Activated gamma-delta T cell (primary cell): Measurements from ENCODE around the gene HSF5.
"Not testable (repeated sequence)": the region's sequence is repeated elsewhere in the genome, so short reads cannot be mapped to it uniquely, and the experiment has no call there.

Experiments used
- DNase-seq: peaks from one replicate; lab custom pipeline; 2025; lab: John Stamatoyannopoulos, UW

HSF5 gene

DNA sequence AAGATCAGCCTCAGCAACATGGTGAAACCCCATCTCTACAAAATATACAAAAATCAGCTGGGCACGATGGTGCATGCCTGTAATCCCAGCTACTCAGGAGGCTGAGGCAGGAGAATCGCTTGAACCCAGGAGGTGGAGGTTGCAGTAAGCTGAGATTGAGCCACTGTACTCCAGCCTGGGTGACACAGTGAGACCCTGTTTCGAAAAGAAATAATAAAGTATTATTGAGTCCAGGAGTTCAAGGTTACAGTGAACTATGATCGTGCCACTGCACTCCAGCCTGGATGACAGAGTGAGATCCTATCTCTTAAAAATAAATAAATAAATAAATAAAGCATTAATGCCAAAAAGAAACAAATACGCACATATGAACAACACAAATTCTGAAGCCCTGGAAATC lies 6.4 kb downstream of the HSF5 start:
- DNase-seq, result not testable (repeated sequence)

DNA sequence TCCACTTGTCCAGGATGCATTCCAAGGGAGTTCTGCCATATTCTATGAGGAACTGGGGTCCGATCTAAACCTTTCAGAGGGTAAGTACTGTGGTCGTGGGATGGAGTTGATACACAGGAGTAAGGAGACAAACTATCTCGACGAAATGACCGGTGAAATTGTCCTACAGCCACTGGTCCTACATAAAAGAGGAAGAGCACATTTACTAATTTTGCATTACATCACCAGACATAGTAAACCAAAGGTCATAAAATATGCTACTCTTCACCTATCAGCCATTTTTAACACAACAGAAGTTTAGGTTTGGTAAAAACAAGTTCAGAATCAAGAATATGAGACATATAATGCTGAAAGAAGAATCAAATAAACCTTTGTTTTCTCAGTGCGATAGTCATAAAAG lies 8.1 kb downstream of the HSF5 start:
- no peak for DNase-seq

DNA sequence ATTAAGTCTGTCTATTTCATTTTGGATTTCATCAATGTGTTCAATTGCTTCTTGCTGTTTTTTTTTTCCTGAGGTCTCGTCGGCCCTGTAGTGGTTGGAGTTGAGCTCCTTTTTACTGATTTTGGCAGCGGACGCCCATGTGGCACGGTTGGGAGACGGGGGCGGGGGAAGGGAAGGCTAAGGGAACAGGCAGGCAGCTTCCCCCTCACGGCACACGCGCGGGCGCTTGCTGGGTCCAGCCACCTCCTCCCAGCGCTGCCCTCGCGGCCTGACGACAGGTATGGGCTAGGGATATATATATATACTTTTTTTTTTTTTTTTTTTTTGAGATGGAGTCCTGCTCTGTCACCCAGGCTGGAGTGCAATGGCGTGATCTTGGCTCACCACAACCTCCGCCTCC lies 11.4 kb downstream of the HSF5 start:
- DNase-seq, result no peak

DNA sequence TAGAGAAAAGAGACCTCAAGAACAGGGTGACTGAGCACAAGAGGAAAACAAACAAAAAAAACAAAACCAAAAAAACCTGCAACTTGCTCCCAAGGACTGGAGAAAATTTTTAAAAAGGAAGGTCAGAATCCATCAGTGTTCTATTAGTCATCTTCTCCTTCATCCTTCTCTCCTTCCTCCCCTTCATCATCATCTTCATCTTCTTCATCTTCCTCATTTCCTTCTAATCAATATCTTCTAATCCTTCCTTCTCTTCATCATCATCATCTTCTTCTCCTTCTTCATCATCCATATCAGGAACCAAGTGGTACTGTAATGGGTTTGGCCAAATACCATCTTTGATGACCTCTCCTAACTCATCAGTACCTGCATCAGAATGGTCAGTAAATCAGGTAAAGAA lies 12.2 kb downstream of the HSF5 start:
- DNase-seq, result no peak

DNA sequence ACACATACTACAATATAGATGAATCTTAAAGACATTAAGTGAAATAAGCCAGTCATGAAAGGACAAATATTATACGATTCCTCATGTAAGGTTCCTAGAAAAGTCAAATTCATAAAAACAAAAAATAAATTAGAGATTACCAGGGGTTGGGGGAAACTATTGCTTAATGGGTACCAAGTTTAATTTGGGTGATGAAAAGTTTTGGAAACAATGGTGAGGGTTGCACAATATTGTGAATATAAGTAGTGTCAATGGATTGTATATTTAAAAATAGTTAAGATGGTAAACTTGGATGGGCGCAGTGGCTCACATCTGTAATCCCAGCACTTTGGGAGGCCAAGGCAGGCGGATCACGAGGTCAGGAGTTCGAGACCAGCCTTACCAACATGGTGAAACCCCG lies 17.9 kb downstream of the HSF5 start:
- DNase-seq, result no peak

DNA sequence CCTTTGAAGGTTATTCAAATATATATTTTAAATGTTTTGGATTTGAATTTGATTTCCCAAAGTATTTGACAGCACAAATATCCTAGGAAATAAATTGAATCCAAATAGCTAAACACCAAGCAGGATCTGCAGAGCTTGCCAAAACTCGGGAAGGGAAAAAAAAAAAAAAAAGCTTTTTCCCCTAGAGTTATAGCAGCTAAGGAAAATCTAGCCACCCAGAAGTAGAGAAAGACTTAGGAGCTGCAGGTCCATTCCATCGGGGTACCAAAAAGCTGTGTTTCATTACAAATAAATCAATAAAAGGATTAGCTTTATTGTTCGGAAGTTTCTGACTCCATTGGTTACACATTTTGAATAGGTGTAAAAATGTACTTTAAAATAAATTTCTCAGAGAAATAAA lies 19.3 kb downstream of the HSF5 start:
- no peak for DNase-seq

DNA sequence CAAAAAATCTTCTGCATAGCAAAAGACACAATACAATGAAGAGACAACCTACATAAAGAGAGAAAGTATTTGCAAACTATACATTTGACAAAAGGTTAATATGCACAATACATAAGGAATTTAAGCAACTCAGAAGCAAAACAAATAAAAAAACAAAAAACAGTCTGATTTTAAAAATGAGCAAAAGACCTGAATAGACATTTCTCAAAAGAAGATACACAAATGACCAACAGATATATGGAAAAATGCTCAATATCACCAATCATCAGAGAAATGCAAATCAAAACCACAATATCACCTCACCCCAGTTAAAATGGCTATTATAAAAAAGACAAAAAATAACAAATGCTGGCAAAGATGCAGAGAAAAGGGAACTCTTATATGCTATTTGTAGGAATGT lies 32.7 kb downstream of the HSF5 start:
- no peak for DNase-seq

DNA sequence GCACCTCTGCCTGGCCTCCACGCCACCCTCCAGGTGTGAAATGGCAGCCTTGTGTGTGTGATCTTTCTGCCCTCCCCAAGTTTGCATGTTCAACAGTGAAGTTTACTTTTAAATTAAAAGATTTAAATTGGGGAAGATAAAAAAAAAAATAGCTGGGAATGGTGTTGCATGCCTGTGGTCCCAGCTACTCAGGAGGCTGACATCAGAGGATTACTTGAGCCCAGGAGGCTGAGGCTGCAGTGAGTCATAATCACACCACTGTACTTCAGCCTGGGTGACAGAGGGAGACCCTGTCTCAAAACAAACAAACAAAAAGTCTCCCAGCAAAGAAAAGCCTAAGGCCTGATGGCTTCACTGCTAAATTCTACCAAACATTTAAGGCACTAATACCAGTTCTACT lies 35.5 kb downstream of the HSF5 start:
- DNase-seq, result no peak

DNA sequence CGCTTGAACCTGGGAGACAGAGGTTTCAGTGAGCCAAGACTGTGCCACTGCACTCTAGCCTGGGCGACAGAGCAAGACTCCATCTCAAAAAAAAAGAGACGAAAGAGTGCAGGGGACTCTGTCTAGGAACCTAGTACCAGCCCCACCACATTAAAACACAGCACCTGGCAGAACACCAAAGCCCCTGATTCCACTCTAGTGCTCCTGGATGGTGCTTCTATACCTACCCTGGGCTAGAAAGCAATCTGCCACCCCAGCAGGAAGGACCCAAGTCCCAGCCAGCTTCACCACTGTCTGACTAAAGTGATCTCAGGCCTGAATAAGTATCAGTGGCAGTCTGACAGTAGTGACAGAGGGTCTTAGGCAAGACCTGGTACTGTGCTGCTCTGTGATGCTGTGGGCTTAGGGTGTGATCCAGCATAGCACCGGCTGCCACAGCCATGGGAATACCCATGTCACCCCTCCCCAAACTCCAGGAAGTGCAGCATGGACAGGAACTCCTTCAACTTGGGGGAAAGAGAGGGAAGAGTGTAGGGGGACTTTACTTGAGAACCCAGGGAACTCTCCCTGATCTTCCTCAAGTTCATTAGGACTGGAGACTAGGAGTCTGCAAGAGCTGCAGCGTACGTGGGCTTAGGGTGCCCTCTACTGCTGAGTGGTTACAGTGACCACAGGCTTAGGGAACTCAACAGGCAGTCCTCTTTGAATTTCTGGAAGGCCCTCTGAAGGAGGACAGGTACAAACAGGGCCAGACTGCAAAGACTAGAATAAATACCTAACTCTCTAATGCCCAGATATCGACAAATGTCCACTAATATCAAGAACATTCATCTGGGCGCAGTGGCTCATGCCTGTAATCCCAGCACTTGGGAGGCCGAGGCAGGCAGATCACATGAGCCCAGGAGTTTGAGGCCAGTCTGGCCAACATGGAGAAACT lies 40.9 kb downstream of the HSF5 start:
- no peak for DNase-seq

DNA sequence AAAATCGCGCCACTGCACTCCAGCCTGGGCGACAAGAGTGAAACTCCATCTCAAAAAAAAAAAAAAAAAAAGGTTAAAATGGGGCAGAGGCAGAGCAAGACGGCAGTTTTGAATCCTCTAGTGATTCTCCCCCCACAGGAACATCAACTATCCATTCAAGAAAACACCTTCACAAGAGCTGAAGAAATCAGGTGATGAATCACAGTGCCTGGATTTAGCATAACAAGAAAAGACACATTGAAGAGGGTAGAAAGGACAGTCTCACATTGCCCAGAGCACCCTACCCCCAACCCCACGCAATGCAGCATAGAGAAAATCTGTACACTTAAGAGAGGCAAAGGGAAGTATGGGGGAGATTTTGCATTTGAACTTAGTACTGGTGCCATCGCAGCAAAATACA lies 42.1 kb downstream of the HSF5 start:
- DNase-seq, result no peak

DNA sequence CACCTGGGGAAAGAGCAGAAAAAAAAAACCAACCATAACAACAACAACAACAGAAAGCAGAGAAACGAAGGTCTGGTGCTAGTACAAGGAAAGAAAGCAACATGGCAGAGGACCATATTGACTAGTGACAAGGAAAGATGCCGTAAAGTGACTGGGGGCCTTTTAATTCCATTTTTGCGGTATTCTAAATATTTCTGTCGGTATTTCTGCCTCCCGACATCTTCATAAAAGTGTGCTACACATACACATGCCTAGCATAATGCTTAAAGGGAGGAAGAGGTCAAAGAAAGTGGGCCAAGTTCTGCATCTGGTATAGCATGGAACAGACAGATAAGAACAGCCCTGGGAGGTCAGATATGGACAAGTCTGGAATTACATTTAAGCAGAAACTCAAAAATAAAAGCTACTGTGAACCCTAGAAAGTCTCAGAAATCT lies 51.4 kb downstream of the HSF5 start:
- no peak for DNase-seq

DNA sequence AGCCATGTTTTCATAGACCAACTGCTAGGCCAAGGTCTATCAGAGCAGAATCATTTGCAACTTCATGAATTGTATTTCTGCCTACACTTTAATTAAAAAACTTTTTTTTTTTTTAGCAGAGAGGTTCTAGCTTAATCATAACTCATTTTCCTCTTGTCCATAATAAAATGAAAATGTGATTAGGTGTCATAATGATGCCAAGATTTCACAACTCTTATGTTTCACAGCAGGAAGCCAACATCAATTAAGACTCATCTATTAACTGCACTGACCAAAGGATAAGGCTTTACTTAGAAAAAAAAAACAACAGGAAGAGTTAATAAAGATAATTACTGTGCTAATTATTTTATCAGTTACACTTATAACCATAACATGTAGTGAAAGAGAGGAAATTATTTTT lies 52.0 kb downstream of the HSF5 start:
- no peak for DNase-seq

DNA sequence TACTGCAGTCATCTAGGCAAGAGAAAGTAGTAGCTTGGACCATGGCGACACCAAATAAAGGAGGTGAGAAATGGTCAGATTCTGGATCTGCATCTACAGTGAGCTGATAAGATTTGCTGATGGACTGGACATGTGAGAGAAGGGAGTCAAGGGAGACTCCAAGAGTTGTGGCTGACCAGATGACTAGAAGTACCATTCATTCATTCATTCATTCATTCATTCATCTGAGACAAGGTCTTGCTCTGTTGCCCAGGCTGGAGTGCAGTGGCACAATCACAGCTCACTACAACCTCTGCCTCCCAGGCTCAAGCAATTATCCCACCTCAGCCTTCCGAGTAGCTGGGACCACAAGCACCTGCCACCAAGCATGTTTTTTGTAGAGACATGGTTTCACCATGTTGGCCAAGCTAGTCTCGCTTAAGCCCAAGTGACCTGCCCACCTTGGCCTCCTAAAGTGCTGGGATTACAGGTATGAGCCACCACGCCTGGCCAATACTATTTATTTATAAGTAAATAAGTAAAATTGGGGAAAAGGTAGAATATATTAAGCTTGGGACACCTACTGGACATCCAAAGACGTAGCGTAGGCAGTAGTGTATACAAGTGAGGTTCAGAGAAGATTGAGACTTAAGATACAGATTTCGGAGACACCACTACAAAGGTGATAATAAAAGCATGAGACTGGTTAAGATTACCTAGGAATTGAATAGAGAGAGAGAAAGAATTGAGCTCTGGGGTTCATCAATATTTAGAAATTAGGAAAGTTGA lies 55.2 kb downstream of the HSF5 start:
- DNase-seq, result no peak

DNA sequence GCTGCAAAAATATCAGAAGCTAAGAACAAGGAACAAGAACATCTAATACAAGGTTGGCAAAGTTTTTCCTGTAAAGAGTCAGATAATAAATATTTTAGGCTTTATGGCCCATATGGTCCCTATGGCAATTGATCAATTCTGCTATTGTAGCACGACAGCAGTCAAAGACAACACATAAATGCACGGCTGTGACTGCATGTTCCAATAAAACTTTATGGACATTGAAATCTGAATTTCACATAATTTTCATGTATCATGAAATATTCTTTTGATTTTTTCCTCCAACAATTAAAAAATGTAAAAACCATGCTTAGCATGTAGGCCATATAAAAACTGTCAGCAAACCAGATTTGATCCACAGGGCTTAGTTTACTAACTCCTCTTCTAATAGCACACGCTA lies 60.4 kb downstream of the HSF5 start:
- DNase-seq, result no peak

DNA sequence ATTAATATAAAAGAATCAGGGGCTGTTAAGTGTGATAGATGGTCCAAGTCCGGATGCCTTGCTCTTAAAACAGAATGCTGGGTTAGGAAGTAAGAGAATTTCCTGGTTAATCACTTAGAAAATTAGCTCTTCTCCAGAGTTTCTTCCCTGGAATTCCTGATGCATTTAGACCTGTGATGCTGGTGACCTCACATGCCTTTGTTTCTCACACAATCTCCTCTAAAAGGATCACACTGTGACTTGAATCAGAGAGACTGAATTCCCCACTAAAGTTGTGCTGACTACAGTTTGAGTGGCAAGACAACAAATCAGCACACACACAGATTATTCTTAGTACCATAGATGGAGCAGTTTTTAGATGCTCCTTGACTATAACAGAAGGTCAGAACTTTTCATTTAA lies 66.5 kb downstream of the HSF5 start:
- no peak for DNase-seq

DNA sequence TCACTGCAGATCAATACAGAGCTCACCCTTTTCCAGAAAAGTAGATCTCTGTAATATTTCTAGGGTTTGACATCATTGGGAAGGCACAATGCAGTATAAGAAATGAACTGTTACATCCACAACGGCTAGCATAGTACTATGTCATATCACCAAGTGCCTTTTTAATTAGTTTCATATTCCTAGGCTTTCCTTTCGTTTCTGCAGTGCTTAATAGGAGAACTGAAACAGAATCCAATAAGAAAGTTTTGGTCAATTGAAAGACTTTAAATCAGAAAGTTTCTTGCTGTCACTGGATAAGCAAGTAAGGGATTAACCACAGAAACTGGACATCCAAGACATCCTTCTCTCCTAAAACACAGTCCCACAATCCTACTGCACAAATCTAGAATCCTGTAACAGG lies 67.4 kb downstream of the HSF5 start:
- no peak for DNase-seq

DNA sequence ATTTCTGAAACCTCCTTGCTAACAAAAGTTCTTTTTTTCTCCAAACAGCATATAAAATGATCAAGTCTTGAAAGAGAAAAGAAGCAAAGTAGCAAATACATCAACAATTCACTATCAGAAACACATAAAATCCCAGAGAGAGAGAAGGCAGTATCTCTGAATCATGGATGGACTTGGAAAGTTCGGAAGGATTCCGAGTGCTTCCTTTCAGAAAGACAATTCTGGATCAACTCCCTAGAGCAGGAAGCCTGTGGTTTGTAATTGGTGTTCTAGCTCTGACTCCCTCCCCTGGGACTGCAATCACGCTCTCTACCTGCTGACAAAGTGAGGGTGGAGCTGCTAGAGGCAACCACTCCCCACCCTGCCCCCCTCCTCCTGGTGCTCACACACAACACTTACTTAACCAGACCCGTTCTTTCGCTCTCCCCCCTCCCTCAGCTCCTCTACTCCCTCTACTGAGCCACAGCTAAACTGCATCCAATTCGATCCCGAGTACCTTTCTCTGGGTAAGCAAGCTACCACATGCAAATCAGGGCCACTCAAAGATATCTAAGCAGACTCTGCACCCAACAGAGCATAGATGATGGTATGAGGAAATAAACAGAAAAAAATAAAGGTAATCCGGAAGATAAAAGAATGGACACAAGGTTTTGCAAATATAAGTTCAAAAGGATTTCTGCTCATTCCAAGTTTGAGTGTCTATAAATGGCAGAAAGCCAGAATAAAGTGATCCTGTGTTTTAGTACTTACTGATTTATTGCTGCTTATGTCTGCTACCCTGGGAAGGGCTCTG lies 70.7 kb downstream of the HSF5 start, which contains the start of gene RNF43:
RNF43 (minus strand) TSS at position 235 of the 793 bp plus-strand sequence. CDS start 1,957 bp downstream, outside the sequence.
- no peak for DNase-seq

DNA sequence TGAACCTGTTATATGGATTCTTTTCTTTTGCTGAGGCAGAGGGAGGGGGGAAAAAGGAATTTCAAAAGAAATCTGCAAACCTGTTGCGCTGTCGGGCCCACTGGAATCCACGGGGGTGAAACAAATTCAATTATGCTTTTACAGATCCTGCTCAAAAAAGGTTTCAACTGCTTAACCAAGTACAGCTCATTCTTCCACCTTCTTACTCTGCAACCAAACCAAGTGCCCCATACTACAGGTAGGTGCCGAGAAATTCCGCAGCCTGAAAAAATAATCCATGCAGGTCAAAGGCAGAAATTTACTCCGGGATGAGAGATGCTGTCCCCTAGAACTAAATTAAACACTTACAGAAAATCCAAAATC lies 71.3 kb downstream of the HSF5 start:
- no peak for DNase-seq

DNA sequence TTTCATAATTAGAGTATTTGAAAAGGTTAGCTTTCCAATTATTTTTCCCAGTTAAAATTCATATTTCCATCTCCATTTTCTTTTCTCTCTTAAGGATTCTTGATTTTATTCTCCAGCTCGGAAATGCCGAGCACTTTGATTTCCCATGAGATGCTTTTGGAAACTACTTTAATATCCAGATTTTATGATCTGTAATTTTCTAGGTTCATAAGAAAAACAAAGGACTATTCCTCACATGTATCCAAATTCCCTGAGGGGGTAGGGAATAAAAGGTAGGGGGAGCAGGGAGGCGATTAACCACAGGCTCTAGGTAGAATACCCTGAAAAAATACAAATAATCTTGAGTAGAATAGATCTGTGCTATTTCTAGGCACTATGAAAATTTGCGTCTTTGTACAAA lies 71.8 kb downstream of the HSF5 start:
- DNase-seq, result no peak

DNA sequence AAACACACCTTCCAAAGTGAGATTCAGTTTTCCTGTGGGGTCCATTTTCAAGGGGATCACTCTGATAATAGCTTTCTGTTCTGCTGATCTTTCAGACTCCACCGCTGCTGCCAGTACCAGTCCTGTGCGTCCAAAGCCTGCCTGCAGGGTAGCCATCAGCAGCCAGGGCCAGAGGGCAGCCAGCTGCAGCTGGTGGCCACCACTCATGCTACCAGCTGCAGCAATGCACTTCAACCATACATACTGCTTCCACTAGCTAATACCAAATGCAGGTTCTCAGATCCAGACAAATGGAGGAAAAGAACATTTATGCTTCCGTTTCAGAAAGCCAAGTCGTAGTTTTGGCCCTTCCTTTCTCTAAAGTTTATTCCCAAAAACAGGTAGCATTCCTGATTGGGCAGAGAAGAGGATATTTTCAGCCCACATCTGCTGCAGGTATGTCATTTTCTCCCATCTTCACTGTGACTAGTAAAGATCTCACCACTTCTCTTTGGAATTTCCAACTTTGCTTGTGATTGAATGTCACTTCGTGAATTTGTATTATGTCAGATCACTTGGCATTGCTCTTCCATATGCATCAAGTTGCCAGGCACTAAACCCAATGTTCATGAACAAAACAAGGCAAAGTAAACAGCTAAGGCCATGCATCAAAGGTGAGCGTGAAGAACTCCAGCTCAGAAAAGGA lies 72.7 kb downstream of the HSF5 start:
- DNase-seq, result no peak

DNA sequence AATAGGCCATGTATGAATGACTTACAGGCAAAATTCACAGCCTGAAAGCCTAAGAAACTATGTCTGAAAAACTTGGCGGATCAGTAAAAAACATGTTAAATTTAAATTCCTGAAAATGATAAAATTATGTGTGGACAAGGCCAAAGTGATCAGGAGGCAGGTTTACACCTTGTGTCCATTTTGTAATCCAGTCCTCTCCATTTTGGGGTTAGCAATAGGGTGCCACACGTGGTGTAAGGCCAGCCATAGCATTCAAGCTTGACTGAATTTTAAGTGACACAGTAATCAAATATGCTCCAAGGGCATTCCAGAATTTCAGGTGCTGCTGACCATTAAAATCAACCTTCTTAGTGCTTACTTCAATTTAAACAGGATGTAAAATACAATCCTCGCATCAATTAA lies 73.6 kb downstream of the HSF5 start:
- no peak for DNase-seq

DNA sequence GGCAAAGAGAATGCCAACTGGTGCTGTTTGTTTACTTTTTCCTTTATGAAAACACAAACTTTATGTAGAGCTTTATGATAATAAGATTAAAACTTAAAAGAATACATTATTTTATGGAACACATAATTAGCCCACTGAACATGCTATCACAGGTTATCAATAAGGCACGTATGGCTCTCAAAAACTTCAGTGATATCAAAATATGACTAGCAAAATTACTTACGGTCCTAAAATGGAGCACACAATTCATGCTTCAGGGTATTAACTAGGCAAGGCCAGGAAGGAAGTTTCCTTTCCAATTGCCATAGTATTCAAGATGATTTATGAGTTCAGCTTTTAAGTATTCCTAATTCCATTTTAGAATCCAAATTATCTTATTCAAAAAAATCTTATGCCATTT lies 74.5 kb downstream of the HSF5 start:
- no peak for DNase-seq
